Stomach (tissue), 4 donors: ENCODE measurements around the gene ANXA9.

Experiments
- EP300 ChIP-seq: sonication (generic); formaldehyde crosslinking; IDR thresholded peaks from one replicate; pipeline ENCODE4 v1.6.1; 2017; ENCODE audit warnings: antibody characterized with exemption
- POLR2A ChIP-seq, 4 donors: fragments of 450-650 bp; IDR thresholded peaks; one replicate each; pipeline ENCODE4 v1.6.1; 2016; ENCODE audit warnings: antibody characterized with exemption in 4 of 4, control low read depth in 2 of 4, mild to moderate bottlenecking in 1 of 4, moderate library complexity in 1 of 4
- POLR2AphosphoS5 ChIP-seq, 3 donors: sonication (generic); formaldehyde crosslinking; IDR thresholded peaks; one replicate each; pipeline ENCODE4 v1.6.1; 2016; ENCODE audit warnings: antibody characterized with exemption in 3 of 3
- TF ChIP-seq, protein P1 (sequence below), 7 experiments: fragments of 450-650 bp in 4 of 7; fragments of 200-600 bp in 3 of 7; sonication (generic) in 3 of 7; IDR thresholded peaks; one replicate each; pipeline ENCODE4 v1.5.1; 2016 to 2019; ENCODE audit warnings: antibody characterized with exemption in 7 of 7, control low read depth in 2 of 7, mild to moderate bottlenecking in 1 of 7

- TF ChIP-seq, protein P1, sequence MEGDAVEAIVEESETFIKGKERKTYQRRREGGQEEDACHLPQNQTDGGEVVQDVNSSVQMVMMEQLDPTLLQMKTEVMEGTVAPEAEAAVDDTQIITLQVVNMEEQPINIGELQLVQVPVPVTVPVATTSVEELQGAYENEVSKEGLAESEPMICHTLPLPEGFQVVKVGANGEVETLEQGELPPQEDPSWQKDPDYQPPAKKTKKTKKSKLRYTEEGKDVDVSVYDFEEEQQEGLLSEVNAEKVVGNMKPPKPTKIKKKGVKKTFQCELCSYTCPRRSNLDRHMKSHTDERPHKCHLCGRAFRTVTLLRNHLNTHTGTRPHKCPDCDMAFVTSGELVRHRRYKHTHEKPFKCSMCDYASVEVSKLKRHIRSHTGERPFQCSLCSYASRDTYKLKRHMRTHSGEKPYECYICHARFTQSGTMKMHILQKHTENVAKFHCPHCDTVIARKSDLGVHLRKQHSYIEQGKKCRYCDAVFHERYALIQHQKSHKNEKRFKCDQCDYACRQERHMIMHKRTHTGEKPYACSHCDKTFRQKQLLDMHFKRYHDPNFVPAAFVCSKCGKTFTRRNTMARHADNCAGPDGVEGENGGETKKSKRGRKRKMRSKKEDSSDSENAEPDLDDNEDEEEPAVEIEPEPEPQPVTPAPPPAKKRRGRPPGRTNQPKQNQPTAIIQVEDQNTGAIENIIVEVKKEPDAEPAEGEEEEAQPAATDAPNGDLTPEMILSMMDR (IDR thresholded peaks at IDR 0.05): no peak
- no peak for TF ChIP-seq EP300
- TF ChIP-seq POLR2A (IDR thresholded peaks at IDR 0.05): no peak
- TF ChIP-seq POLR2AphosphoS5 (IDR thresholded peaks at IDR 0.05): no peak
Measured at GRCh38 chr1:151036356-151036755, 54.3 kb downstream of the ANXA9 start, which contains the start of gene BNIPL.
